Naive thymus-derived CD8-positive, alpha-beta T cell (primary cell): ENCODE measurements around the gene TMEM163. TPM values are rescaled to one million over a fixed set of nuclear protein-coding genes. Genes with fewer than 3 reads are reported as not detected.

Experiments used
- ATAC-seq, 2 donors: fragments of 150-1000 bp; cut with Tn5 transposase in 1 of 2; sonication (Bioruptor Pico), chemical (Tn5 transposase) in 1 of 2; 1 replicate in 1 of 2; 2 replicates in 1 of 2; pipeline ENCODE4 v1.10.0; 2021; ENCODE audit warnings: mild to moderate bottlenecking in 2 of 2, moderate library complexity in 2 of 2
- POLR2A ChIA-PET: fragments of 350-600 bp; sonication (Branson Sonifier 250); formaldehyde crosslinking; loops from one replicate; lab custom pipeline; 2021; ENCODE audit warnings: antibody characterized with exemption; lab: Charles Lee
- DNase-seq, 10 donors: peaks; one replicate each; pipeline versions ENCODE4 v3.0.0 to v3.0.0-alpha.2; 2020 to 2022
- H3K27ac Mint-ChIP-seq, 10 donors: one replicate each; pipeline ENCODE4 v1.8.0; 2020 to 2022; ENCODE audit warnings: mild to moderate bottlenecking in 10 of 10, mixed read lengths in 10 of 10, moderate library complexity in 4 of 10, inconsistent platforms in 1 of 10
- H3K27me3 Mint-ChIP-seq, 5 donors: one replicate each; pipeline ENCODE4 v1.8.0; 2021 to 2022; ENCODE audit warnings: mixed read lengths in 5 of 5
- H3K36me3 Mint-ChIP-seq, 3 donors: one replicate each; pipeline ENCODE4 v1.8.0; 2020 to 2022; ENCODE audit warnings: mixed read lengths in 3 of 3, mild to moderate bottlenecking in 2 of 3, inconsistent platforms in 1 of 3
- H3K4me1 Mint-ChIP-seq, 4 donors: one replicate each; pipeline ENCODE4 v1.8.0; 2021 to 2022; ENCODE audit warnings: mixed read lengths in 4 of 4
- H3K4me3 Mint-ChIP-seq, 10 donors: one replicate each; pipeline ENCODE4 v1.8.0; 2020 to 2022; ENCODE audit warnings: mild to moderate bottlenecking in 10 of 10, mixed read lengths in 10 of 10, moderate library complexity in 6 of 10, inconsistent platforms in 1 of 10
- H3K9me3 Mint-ChIP-seq, 9 donors: one replicate each; pipeline ENCODE4 v1.8.0; 2020 to 2022; ENCODE audit warnings: mixed read lengths in 9 of 9, mild to moderate bottlenecking in 3 of 9, inconsistent platforms in 1 of 9, moderate library complexity in 1 of 9
- polyA plus RNA-seq, 3 donors: library from polyadenylated mRNA; unstranded; fragments of 300-500 nt; fragmentation: Illumina TruSeq; gene quantifications; one replicate each; pipeline ENCODE4 v1.2.3, GENCODE V29; 2021
- total RNA-seq, 8 experiments: library from RNA in 2 of 8; stranded (reverse) in 2 of 8; gene quantifications; one replicate each; pipeline ENCODE4 v1.2.3 and lab custom pipeline; 2021 to 2026

TMEM163 gene
- total and polyA plus RNA-seq, 5 experiments from 2014 or later = 0.24 TPM; not detected in 4

GRCh38 chr2:134416018-134416417 is 302.8 kb downstream of the TMEM163 start:
- H3K36me3 Mint-ChIP-seq = peaks cover 0 to 46% (median 0%) of the 10 kb centered on the region in 3 donors
- no peak overlapping the region for H3K4me3 Mint-ChIP-seq

DNA sequence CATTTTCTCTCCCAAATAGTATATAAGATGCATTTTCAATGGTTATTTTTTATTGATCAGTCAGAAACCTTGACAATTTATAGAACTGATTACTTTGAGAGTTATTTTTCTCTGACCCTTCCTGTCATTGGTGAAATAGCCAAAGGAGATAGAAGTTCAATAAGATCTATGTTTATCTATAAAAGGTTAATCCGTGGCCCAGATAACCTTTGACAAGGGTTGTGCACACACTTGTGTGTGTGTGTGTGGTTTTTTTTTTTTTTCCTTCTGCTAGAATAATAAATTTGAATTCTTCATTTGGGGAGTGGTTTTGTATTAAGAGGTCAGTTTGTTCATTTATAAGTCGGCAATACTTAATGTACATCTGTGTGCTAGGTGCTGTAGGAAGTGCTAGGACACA is 304.9 kb downstream of the TMEM163 start:
- H3K27ac Mint-ChIP-seq = no peak overlapping the region
- peaks cover 12 to 34% (median 23%) of the 10 kb centered on the region in 4 donors for H3K4me1 Mint-ChIP-seq
- DNase-seq (no peak), ATAC-seq (no peak)
- H3K36me3 Mint-ChIP-seq = peaks cover 0 to 38% (median 0%) of the 10 kb centered on the region in 3 donors
- no peak overlapping the region for H3K4me3 Mint-ChIP-seq
- H3K9me3 Mint-ChIP-seq = no peaks in the 10 kb centered on the region
- no peaks in the 10 kb centered on the region for H3K27me3 Mint-ChIP-seq
- POLR2A ChIA-PET = no interaction called here

More at GRCh38 chr2:134416018-134416417, 302.8 kb downstream of the TMEM163 start:
- POLR2A ChIA-PET = no interaction called here
- H3K9me3 Mint-ChIP-seq = no peaks in the 10 kb centered on the region
- H3K4me1 Mint-ChIP-seq = peaks cover 9 to 14% (median 11%) of the 10 kb centered on the region in 4 donors
- DNase-seq (no peak), ATAC-seq (no peak)
- H3K27me3 Mint-ChIP-seq = no peaks in the 10 kb centered on the region
- H3K27ac Mint-ChIP-seq = no peak overlapping the region

GRCh38 chr2:134413430-134413829 is 305.4 kb downstream of the TMEM163 start:
- Mint-ChIP-seq H3K9me3 (no peaks in the 10 kb centered on the region), H3K36me3 (peaks cover 0 to 35% (median 0%) of the 10 kb centered on the region in 3 donors), H3K4me1 (peaks cover 12 to 39% (median 25%) of the 10 kb centered on the region in 4 donors), H3K27me3 (no peaks in the 10 kb centered on the region), H3K4me3 (no peak overlapping the region), H3K27ac (no peak overlapping the region)
- DNase-seq (no peak), ATAC-seq (no peak)
- POLR2A ChIA-PET = no interaction called here

DNA sequence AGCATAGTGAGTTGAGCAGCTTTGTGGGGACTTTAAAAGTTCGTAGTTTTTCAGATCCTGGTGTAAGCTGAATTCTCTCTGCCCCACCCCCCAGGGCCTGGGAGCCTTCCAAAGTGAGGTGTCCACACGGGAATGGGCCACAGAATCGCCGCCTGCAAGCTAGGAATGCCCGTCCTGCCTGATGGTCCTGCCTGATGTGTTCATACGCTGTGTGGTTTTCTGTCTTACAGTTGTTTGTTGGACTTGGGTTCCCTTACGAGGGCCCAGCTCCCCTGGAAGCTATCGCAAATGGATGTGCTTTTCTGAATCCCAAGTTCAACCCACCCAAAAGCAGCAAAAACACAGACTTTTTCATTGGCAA is 306.2 kb downstream of the TMEM163 start:
- DNase-seq (no peak), ATAC-seq (no peak)
- POLR2A ChIA-PET = interaction anchor here (1.9 to 2.0 kb wide), 2 partner anchors 292 to 294 kb away, joined by 12 to 13 read pairs; no protein-coding TSS in a partner anchor
- H3K4me1 Mint-ChIP-seq = peaks cover 12 to 47% (median 32%) of the 10 kb centered on the region in 4 donors
- H3K9me3 Mint-ChIP-seq = no peaks in the 10 kb centered on the region
- no peaks in the 10 kb centered on the region for H3K27me3 Mint-ChIP-seq
- H3K4me3 Mint-ChIP-seq = no peak overlapping the region
- H3K36me3 Mint-ChIP-seq = peaks cover 0 to 28% (median 0%) of the 10 kb centered on the region in 3 donors
- peak overlapping the region in 1 of 10 donors; percentile 15 for H3K27ac Mint-ChIP-seq

- POLR2A ChIA-PET = interaction anchor here (0.7 to 2.0 kb wide), 3 partner anchors 13 to 294 kb away, joined by 3 to 13 read pairs (median 12); no protein-coding TSS in a partner anchor
- H3K4me3 Mint-ChIP-seq = peak overlapping the region in 1 of 10 donors; percentile 39
- peak overlapping the region in 9 of 10 donors; percentile 5 to 75 (median 43) for H3K27ac Mint-ChIP-seq
- ATAC-seq (peak; percentile 98 to 99), DNase-seq (peak; percentile 35 to 84 (median 68))
- H3K27me3 Mint-ChIP-seq = no peaks in the 10 kb centered on the region
- H3K36me3 Mint-ChIP-seq = peaks cover 0 to 23% (median 0%) of the 10 kb centered on the region in 3 donors
- no peaks in the 10 kb centered on the region for H3K9me3 Mint-ChIP-seq
- H3K4me1 Mint-ChIP-seq = peaks cover 12 to 52% (median 32%) of the 10 kb centered on the region in 4 donors
Measured at GRCh38 chr2:134411828-134412638, 306.8 kb downstream of the TMEM163 start.

DNA sequence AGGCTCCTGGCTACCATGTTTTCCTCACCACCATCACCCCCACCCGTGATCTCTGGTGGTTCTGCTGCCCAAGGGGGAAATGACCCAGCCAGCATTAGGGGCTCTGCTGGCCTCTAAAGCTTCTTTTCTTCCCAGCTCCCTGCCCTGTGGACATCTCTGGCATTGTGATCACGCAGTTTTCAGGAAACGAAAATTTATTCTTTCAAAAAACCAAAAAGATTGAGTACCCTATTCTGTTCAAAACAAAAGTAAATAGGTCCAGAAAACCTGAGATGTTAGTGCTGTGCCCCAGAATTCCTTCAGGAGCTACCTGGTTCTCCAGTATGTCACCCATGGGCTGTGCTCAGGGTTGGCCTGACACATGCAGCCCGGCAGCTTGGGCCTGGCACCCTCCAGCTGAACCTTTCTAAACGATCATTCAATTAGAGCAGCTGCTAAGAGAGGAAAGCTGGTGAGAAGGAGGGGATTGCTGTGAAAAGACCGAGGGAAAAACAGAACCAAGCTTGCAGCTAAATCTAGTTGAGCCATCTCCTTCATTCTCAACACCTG is 307.4 kb downstream of the TMEM163 start:
- H3K27me3 Mint-ChIP-seq = no peaks in the 10 kb centered on the region
- no peaks in the 10 kb centered on the region for H3K9me3 Mint-ChIP-seq
- peak overlapping the region in 7 of 10 donors; percentile 28 to 75 (median 61) for H3K27ac Mint-ChIP-seq
- H3K4me3 Mint-ChIP-seq = peak overlapping the region in 1 of 10 donors; percentile 39
- DNase-seq = no peak
- peaks cover 0 to 24% (median 0%) of the 10 kb centered on the region in 3 donors for H3K36me3 Mint-ChIP-seq
- POLR2A ChIA-PET = interaction anchor here (0.6 to 2.0 kb wide), 4 partner anchors 12 to 293 kb away, joined by 3 to 13 read pairs (median 8); no protein-coding TSS in a partner anchor
- peaks cover 14 to 52% (median 34%) of the 10 kb centered on the region in 4 donors for H3K4me1 Mint-ChIP-seq
- ATAC-seq = no peak

GRCh38 chr2:134410831-134411231 is 308.0 kb downstream of the TMEM163 start:
- ATAC-seq (no peak), DNase-seq (no peak)
- H3K4me3 Mint-ChIP-seq = no peak overlapping the region
- no peaks in the 10 kb centered on the region for H3K27me3 Mint-ChIP-seq
- peaks cover 13 to 52% (median 36%) of the 10 kb centered on the region in 4 donors for H3K4me1 Mint-ChIP-seq
- H3K36me3 Mint-ChIP-seq = peaks cover 0 to 29% (median 0%) of the 10 kb centered on the region in 3 donors
- POLR2A ChIA-PET = interaction anchor here (0.6 to 2.0 kb wide), 2 partner anchors 151 to 291 kb away, joined by 4 to 13 read pairs; no protein-coding TSS in a partner anchor
- no peaks in the 10 kb centered on the region for H3K9me3 Mint-ChIP-seq
- peak overlapping the region in 5 of 10 donors; percentile 28 to 75 (median 61) for H3K27ac Mint-ChIP-seq

- Mint-ChIP-seq H3K4me1 (peaks cover 11 to 52% (median 36%) of the 10 kb centered on the region in 4 donors), H3K27ac (peak overlapping the region in 4 of 10 donors; percentile 7 to 76 (median 46)), H3K9me3 (no peaks in the 10 kb centered on the region), H3K4me3 (no peak overlapping the region), H3K36me3 (peaks cover 0 to 28% (median 1%) of the 10 kb centered on the region in 3 donors), H3K27me3 (no peaks in the 10 kb centered on the region)
- no peak for ATAC-seq
- DNase-seq = no peak
- POLR2A ChIA-PET = no interaction called here
Measured at GRCh38 chr2:134410006-134410405, 308.8 kb downstream of the TMEM163 start.

- peak overlapping the region in 2 of 10 donors; percentile 20 to 76 for H3K27ac Mint-ChIP-seq
- no peaks in the 10 kb centered on the region for H3K27me3 Mint-ChIP-seq
- H3K9me3 Mint-ChIP-seq = no peaks in the 10 kb centered on the region
- peaks cover 14 to 52% (median 37%) of the 10 kb centered on the region in 4 donors for H3K4me1 Mint-ChIP-seq
- POLR2A ChIA-PET = no interaction called here
- DNase-seq = no peak
- H3K36me3 Mint-ChIP-seq = peaks cover 0 to 29% (median 1%) of the 10 kb centered on the region in 3 donors
- no peak for ATAC-seq
- no peak overlapping the region for H3K4me3 Mint-ChIP-seq
Measured at GRCh38 chr2:134408791-134409190, 310.0 kb downstream of the TMEM163 start.

GRCh38 chr2:134408386-134408785 is 310.4 kb downstream of the TMEM163 start:
- Mint-ChIP-seq H3K9me3 (no peaks in the 10 kb centered on the region), H3K27ac (peak overlapping the region in 3 of 10 donors; percentile 20 to 76 (median 55)), H3K27me3 (no peaks in the 10 kb centered on the region), H3K4me1 (peaks cover 15 to 52% (median 37%) of the 10 kb centered on the region in 4 donors), H3K4me3 (no peak overlapping the region), H3K36me3 (peaks cover 0 to 29% (median 1%) of the 10 kb centered on the region in 3 donors)
- POLR2A ChIA-PET = no interaction called here
- ATAC-seq (no peak), DNase-seq (no peak)

- no peaks in the 10 kb centered on the region for H3K9me3 Mint-ChIP-seq
- peak overlapping the region in 6 of 10 donors; percentile 24 to 76 (median 38) for H3K27ac Mint-ChIP-seq
- no peak overlapping the region for H3K4me3 Mint-ChIP-seq
- POLR2A ChIA-PET = no interaction called here
- DNase-seq (no peak), ATAC-seq (no peak)
- peaks cover 0 to 38% (median 5%) of the 10 kb centered on the region in 3 donors for H3K36me3 Mint-ChIP-seq
- peaks cover 15 to 51% (median 37%) of the 10 kb centered on the region in 4 donors for H3K4me1 Mint-ChIP-seq
- no peaks in the 10 kb centered on the region for H3K27me3 Mint-ChIP-seq
Measured at GRCh38 chr2:134407154-134407890, 311.5 kb downstream of the TMEM163 start.

DNA sequence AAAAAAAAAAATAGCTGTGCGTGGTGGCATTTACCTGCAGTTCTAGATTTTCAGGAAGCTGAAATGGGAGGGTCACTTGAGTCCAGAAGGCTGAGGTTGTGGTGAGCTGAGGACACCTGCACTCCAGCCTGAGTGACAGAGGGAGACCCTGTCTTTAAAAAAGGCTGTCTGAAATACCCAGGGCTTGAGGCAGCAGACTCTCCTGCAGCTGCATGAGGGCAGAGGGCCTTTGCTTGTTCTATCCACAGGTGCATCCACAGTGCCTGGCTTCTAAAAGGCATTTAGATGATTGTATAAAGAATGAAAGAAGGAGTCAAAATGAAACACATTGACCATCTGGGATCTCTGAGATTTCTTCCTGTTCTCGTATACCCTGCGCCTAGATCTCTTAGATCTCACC is 312.1 kb downstream of the TMEM163 start:
- no peak for DNase-seq
- H3K4me3 Mint-ChIP-seq = no peak overlapping the region
- ATAC-seq = no peak
- peaks cover 15 to 45% (median 33%) of the 10 kb centered on the region in 4 donors for H3K4me1 Mint-ChIP-seq
- peaks cover 0 to 40% (median 5%) of the 10 kb centered on the region in 3 donors for H3K36me3 Mint-ChIP-seq
- no peaks in the 10 kb centered on the region for H3K27me3 Mint-ChIP-seq
- H3K9me3 Mint-ChIP-seq = no peaks in the 10 kb centered on the region
- H3K27ac Mint-ChIP-seq = peak overlapping the region in 6 of 10 donors; percentile 24 to 76 (median 38)
- POLR2A ChIA-PET = no interaction called here
